Astrocyte of the cerebellum (primary cell): Measurements from ENCODE around the gene GATA5.

Experiments
- DNase-seq: peaks from one replicate; pipeline ENCODE4 v3.0.0-alpha.2; 2011; ENCODE audit warnings: low read depth
- H3K4me3 ChIP-seq: 2 replicates; pipeline ENCODE4 v1.5.1; 2011; ENCODE audit warnings: mild to moderate bottlenecking, low read depth, low read length, moderate library complexity
- CTCF ChIP-seq: IDR thresholded peaks from 2 replicates; pipeline ENCODE4 v1.5.1; 2012; ENCODE audit warnings: low read length, low read depth, moderate library complexity, mild to moderate bottlenecking; ENCODE audit errors: missing control alignments
- in situ Hi-C: cut with HindIII; loops from 2 replicates; pipeline ENCODE4 v1.10.0; 2017; ENCODE audit warnings: low sequenced_read_pairs

The GATA5 gene

GRCh38 chr20:62475772-62476055 is at the start of gene GATA5:
GATA5 (minus strand) TSS chr20:62475995; CDS start chr20:62475521, 474 bp downstream.
- in situ Hi-C loops, result no loop called here
- DNase-seq, result no peak
- no peak within 1 kb of the TSS for H3K4me3 ChIP-seq
- TF ChIP-seq CTCF, result no peak

- no peak for DNase-seq
- H3K4me3 ChIP-seq, result no peak overlapping the region
- no peak for TF ChIP-seq CTCF
- in situ Hi-C loops, result no loop called here
Measured at GRCh38 chr20:62525014-62525413, 49.2 kb upstream of the GATA5 start.

- DNase-seq, result no peak
- TF ChIP-seq CTCF, result no peak
- H3K4me3 ChIP-seq, result no peak overlapping the region
- in situ Hi-C loops, result no loop called here
Measured at GRCh38 chr20:62524505-62524911, 48.7 kb upstream of the GATA5 start.

- no peak for TF ChIP-seq CTCF
- in situ Hi-C loops, result no loop called here
- H3K4me3 ChIP-seq, result no peak overlapping the region
- no peak for DNase-seq
Measured at GRCh38 chr20:62523473-62524203, 47.8 kb upstream of the GATA5 start.

- no peak for TF ChIP-seq CTCF
- in situ Hi-C loops, result no loop called here
- DNase-seq, result no peak
- no peak overlapping the region for H3K4me3 ChIP-seq
Measured at GRCh38 chr20:62522748-62523396, 47.1 kb upstream of the GATA5 start.

GRCh38 chr20:62519826-62520225 is 44.0 kb upstream of the GATA5 start:
- in situ Hi-C loops, result no loop called here
- no peak overlapping the region for H3K4me3 ChIP-seq
- no peak for DNase-seq
- no peak for TF ChIP-seq CTCF
